GM19455 (cell line): Measurements from ENCODE around the gene GPR37L1.
A peak's percentile ranks its signal among the peaks of the same experiment; 100 is the strongest.
"Not testable (repeated sequence)": the region's sequence is repeated elsewhere in the genome, so short reads cannot be mapped to it uniquely, and the experiment has no call there.

Experiments used
- ATAC-seq: cut with Tn5 transposase; IDR thresholded peaks from one replicate; pipeline ENCODE4 v1.9.1; 2021; ENCODE audit not compliant: unreplicated experiment

GPR37L1 gene

DNA sequence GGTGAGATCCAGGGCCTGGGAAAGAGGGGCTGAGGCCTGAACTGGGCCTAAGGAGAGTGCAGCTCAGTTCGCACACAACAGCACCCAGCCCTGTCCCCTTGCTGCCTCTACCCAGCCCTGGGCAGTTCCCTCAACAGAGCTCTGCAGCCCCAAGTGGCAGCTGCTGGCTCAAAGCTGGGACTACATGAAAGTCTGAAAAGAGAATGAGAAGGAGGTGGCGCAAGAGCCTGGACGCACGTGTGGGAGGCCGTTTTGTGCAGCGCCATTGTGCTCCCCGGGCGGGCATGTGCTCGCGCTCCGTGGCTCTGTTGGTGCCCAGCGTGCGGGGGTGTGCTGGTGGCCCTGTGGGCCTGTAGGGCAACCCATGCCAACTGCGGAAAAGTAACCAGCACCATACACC is 10.3 kb downstream of the GPR37L1 start:
- ATAC-seq, result no peak

DNA sequence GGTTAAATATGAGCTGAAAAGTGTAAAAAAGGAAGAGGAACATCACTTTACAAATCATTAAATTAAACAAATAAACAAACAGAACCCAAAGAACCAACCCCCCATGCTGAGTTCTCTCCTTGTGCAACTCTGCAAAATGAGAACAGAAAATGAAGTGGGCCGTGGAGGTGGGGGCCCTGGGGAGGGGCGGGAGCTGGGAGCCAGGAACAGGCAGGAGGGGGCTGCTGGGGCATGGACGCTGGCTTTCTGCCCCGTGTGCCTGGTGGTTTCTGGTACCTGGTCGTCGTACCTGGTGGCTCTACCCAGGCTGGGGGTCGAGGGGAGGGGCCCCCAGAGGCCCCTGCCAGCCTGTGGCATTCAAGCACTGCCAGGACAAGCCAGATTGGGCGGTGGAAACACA is 10.8 kb downstream of the GPR37L1 start:
- ATAC-seq, result no peak

DNA sequence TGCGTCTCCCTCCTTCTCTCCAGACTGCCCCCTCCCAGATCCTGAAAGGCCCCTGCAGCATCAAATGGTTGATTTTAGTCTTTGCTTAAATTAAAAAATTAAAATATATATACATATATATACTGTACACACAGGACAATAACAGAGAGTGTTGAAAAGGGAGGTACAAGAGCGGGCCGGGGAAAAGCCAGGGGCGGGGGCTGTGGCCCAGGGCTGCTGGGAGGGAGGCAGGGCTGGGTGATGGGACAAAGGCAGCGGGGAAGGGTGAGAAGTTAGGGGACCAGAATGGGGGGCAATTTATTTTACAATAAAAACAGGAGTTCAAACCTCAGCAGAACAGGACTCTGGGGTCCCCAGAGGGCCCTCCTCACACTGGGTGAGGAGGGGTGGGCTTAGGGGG is 11.3 kb downstream of the GPR37L1 start:
- ATAC-seq, result no peak

DNA sequence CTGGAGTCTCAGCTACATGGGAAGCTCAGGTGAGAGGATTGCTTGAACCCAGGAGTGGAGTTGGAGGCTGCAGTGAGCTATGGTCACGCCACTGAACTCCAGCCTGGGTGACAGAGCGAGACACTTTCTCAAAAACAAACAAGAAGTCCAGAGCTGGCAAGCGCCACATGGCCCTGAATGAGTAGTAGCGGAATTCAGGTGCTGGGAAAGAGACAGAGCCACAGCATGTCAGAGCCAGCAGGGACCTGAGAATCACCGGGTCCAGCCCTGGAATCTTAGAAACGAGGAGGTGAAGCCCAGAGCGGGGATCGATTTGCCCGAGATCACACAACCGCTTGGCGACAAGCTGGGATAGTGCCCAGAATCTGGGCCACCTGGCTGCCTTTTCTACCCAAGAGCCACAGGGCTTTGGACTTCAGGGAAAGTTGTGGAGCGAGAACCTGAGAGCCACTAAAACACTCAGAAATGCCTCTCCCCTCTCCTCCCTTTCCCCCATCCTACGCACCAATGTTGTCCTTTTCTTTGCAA is 12.0 kb downstream of the GPR37L1 start:
- no peak for ATAC-seq

DNA sequence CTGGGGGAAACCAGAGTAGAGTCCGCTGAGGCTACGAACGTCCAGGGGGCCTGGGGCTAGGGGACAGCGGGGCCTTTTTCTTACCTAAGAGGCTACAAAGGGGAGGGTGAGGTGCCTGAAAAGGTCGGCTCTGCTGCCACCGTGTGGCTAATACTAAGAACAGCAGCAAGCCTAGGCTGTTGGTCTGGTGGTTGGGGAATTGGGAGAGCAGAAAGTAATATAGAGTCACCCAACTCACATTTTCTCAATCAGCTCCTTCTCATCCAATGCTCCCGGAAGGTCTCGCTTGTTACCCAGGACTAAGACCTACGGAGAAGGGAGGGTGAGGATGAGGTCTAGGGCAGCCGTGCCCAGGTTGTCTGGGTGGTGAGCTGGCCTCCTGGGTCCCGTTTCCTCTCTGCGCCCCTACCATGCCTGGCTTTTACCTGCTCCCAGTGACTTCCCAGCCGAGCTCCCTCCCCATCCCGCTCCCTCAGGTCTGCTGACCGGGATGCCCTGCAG is 12.6 kb downstream of the GPR37L1 start:
- no peak for ATAC-seq

DNA sequence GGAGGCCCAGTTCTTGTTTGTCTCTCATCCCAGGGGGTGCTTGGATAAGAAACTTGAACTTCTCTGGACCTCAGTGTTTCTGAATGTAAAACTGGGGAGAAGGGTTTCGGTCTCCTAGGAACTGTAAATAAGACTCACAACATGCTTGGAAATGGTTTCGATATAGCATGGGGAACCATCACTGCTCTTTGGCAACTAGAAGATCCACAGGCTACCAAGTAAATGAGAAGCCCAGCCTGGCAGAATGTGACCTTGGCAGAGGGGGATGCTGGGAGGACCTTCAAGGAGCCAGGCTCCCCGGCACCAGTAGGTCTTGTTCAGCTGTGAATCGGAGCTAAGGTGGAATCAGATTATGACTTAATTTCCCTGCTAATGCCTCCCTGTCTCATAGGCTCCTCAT is 18.1 kb downstream of the GPR37L1 start:
- no peak for ATAC-seq

DNA sequence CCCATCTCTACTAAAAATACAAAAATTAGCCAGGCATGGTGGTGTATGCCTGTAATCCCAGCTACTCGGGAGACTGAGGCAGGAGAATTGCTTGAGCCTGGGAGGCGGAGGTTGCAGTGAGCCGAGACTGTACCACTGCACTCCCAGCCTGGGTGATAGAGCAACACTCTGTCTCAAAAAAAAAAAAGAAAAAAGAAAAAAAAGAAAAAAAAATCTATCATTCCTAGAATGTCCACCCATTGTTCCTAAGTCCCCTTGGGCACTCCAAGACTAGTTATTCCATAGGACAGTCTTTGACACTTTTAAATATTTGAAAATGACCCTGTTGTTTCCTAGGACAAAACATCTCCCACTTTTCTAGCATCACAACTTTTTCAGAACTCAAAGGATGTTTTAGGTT is 18.8 kb downstream of the GPR37L1 start:
- not testable (repeated sequence) for ATAC-seq

DNA sequence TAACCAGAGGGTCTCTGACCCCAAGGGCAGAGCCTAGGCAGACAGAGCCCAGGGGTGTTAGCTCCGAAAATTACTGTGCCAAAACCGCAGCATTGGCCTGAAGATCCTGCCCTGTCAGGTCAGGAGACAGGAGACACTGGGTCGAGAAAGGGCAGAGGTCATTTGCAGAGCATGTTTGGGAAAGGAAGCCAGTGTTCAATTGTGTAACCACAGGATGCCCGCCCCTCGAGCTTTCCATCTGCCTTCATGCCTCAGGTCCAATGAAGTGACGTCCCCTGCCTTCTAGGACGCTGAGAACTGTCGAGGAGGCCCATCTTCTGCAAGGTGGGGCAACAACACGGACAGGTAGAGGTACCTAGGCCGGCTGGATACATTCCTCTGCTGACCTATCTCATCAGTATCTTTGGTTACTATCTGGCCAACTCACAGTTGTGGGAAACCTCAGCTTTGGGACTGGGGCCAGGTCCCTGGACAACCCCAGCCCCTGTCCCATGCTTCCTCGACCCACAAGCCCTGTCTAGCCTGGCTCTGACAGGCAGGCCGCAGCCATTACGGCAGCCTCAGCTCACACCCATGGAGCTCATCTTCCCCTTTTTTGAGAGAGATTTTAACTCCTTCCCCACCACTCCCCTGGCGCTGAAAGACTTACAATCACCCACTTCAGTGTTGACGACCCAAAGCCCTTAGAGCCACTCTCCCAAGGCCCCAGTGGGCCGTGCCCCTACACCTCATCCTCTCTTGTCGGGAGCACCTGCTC is 20.5 kb downstream of the GPR37L1 start:
- peak; percentile 26 for ATAC-seq

DNA sequence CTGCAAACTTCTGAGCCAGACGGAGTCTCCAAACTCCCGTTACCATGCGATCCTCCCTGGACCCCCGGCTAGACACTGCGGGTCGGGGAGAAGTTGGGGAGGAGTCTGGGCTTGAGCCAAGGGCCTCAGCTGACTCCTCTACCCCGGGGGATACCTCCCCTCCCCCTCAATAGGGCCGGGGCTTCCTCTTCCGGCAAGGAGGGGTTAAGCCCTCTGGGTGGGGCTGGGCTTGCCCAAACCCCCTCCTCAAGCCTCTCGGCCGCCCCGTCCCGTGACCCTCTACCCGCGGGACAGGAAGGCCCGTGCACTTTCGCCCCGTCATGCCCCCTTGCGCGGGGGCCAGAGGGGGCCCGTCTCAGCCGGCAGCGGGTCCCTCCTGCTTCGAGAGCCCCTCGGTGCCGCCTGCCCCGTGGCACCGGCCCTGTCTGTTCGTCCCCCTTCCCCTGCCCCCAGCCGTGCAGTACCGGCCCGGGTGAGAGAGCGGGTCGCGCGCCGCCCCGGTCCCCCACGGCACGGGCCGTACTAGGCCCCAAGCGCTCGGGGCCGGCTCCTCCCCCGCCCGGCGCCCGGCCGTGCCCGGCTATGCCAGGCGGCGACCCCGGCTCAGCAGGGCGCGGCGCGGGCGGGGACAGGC is 21.2 kb downstream of the GPR37L1 start:
- ATAC-seq, result peak; percentile 48

DNA sequence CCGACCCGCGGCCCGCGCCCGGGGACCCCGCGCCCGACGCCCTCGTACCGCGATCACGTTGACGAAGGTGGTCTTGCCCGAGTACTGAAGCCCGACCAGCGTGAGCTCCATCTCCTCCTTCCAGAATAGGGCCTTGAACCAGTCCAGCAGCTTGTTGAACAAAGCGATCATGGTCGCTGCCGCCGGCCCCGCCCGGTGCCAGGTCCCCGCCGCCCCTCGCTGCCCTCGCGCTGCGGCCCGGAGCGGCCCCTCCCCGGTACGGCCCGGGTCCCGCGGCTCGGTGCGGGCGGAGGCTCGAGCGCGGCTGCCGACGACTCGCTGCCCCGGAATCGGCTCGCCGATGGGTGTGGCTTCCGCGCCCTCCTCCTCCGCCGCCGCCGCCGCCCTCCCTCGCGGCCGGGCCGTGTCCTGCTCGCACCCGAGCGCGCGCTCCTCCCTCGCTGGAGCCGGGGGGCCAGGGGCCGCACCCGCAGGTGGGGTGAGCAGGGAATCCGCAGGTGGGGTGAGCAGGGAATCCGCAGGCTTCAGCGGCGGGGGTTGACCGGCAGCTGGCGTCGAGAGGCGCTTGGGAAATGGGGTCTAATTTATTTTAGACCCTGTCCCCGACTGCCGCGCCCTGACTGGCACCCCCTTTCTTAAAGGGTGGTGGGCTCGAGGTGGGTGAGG is 21.8 kb downstream of the GPR37L1 start, which contains the start of gene ARL8A:
Gene ARL8A, minus strand, starts transcription at position 336 of the 666 bp plus-strand sequence. Its CDS starts 165 bp downstream, at position 171.
- peak; percentile 64 for ATAC-seq

DNA sequence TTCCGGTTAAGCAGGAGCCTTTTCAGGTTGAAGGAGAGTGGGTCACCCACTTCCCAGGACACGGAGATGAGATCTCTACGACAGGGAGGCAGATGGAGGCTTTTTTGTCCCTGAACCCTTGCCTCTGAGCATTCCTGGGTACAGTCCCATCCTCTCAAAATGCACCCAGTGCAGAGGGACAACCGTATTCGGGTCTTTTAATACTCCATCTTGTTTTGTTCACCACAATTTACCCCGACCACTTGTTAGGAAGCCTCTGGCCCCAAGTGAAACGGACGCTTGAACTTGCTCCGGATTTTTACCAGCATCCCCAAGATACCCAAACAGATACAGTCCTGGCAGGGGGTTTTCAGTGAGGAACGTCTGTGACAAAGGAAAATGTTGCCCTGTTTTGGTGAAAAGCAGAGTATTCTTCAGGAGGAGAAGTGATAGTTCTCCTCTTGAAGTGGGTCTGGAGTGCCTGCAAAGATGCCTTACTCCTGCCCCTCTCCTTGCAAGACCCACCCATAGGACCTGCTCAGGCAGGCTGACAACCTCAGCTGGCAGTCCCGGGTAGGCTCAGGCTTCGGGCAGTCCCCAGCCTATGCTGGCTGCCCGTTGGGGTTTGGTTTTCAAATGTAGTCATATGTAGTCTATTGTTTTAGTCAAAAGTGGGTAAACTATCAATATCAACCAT is 22.5 kb downstream of the GPR37L1 start:
- no peak for ATAC-seq

DNA sequence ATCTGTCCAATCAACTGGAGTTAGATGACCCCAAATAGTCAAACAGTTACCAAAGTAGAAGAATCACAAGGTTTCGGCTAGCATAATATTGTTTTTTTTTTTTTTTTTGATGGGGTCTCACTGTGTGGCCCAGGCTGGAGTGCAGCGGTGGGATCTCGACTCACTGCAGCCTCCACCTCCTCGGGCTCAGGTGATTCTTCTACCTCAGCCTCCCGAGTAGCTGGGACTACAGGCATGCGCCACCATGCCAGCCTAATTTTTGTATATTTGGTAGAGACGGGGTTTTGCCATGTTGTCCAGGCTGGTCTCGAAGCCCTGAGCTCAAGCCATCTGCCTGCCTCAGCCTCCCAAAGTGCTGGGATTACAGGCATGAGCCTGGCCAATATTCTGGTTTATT is 23.0 kb downstream of the GPR37L1 start:
- ATAC-seq, result not testable (repeated sequence)

DNA sequence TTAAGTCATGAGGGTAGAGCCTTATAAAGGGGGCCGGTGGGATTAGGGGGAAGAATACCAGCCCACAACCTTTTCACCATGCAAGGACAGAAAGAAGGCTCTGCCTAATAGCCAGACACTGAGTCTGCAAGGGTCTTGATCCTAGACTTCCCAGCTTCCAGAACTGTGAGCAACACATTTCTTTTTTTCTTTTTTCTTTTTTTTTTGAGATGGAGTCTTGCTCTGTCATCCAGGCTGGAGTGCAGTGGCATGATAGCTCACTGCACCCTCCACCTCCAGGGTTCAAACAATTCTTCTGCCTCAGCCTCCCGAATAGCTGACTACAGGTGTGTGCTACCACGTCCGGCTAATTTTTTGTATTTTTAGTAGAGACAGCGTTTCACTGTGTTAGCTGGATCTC is 23.6 kb downstream of the GPR37L1 start:
- ATAC-seq, result no peak

DNA sequence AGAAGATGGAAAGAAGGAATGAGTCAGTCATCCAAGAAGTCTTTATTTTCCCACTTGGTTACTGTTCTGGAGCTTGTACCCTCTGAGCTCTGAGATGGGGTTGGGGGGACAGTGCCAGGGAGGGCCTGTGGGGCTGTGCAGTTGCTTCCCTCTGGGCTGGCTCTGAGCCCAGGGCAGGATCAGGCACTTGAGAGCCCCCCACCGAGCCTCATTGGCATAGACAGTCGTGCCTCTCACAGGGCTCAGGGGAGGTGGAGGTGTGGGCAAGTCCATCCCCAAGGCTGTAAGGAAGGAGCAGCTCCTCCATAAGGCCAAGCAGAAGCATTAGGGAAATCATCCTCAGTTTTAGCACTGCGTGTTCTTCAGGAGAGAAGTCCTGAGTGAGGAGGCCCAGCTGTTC is 24.3 kb downstream of the GPR37L1 start:
- no peak for ATAC-seq

DNA sequence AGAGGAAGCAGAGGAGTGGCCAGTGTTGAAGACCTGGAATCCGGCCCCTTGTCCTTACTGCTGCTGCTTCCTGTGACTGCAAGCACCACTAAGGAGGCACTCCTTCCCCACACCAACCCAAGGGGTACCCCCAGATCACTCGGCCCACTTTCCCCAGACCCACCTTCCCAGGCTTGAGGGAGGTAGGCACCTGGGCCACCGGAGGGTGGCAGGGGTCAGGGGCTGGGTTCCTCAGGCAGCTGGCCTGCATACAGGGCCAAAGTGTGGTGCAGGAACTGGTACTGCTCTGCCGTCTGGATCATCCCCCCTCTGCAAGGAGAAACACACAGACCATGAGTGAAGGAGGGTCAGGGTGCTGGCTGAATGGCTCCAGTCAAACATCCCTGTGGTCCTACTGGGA is 25.7 kb downstream of the GPR37L1 start:
- no peak for ATAC-seq

DNA sequence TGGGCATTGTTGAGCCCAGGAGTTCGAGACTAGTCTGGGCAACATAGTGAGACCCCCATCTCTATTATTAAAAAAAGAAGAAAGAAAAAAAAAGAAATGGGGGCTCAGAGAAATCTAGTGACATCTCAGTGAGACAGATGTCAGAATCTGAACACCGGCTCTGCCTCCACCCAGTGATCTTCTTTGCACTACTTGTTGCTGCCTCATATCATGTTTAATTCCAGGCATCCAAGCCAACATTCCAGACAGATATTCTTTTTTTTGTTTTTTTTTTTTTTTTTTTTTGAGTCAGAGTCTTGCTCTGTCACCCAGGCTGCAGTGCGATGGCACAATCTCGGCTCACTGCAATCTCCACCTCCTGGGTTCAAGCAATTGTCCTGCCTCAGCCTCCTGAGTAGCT is 26.8 kb downstream of the GPR37L1 start:
- ATAC-seq, result no peak

DNA sequence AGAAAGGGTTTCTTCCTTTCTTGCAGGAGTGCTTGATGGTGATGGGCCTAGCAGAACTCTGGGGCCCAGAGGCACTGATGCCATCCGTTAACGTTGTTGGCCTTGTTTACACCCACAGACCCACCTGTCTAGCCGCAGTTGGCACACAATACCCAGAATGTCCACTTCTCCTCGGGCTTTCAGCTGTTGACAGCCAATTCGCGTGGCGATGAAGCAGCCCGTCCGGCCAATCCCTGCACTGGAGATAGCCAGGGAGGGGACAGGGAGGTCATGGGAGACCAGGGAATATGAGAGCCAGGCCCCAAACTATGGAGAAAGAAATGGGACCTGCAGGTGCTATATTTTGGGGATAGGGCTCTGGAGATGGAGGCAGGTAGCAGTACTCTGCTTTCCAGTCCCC is 27.5 kb downstream of the GPR37L1 start:
- ATAC-seq, result no peak

DNA sequence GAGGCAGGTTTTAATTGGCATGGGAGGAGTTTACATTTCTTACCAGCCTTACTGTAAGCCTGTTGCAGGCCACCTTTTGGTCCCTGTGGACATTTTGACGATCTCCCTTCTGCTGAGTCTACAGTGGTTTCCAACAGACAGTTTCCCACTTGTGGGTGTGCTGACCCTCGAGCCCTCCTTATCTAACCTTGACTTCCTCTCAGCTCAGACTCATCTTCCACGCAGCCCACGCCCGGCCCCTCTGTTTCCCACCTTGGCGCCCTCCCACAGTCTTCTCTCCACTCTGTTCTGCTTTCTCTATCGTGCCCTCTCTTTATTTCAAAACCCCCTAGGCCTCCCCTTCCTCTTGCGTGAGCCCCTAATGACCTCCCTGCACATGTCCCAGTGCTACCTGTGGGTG is 27.9 kb downstream of the GPR37L1 start:
- no peak for ATAC-seq

DNA sequence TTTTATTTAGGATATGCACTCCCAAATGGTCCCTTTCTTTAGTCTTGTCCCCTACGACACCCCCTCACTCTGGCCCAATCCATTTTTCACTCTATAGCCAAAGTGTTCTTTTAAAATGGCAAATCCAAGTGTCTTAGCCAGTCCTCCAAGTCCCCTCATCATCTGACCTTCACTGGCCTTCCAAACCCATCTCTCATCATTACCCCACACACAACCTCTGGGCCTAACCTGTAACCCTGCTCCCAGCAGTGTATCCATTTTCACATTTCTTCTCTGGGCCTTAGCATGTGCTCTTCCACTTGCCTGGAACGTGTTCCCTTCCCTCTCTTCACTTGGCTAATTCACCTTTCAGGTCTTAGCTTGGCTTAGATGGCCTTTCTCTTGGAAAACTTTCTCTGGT is 28.3 kb downstream of the GPR37L1 start:
- ATAC-seq, result no peak

DNA sequence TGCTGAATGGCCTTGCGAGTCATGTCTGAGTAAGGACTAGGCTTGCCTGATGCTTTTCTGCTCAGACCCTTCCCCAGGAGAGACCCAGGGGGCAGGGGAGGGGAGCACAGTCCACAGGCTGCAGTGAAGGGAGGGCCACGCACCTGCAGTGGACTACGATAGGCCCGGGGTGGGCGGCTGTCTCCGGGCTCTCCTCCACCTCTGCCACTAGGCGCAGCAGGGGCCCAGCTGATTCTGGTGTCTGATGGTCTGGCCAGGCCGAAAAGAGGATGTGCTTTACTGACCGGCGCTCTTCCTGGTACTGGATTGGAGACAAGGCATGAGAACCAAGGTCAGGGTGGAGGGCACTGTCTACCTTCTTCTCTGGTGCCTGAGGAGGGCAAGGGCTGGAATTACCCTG is 29.7 kb downstream of the GPR37L1 start:
- ATAC-seq, result no peak

DNA sequence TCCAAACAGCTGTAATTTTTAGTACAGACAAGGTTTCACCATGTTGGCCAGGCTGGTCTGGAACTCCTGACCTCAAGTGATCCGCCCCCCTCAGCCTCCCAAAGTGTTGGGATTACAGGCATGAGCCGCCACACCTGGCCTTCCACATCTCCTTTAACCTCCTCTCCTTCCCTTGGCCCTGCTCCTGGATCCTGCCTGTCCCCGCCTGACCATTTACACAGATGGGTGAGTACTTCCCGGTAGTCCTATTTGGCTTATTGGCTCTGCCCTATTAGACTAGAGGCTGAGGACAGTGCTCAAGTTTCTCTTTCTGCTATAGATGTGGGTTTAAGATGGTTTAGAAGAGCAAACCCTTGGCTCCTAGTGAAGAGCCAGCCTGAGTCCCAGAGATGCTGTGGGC is 30.6 kb downstream of the GPR37L1 start:
- ATAC-seq, result no peak
